Mucosa of gallbladder (tissue), 1 donor: Measurements from ENCODE around the gene FGF2. TPM values are rescaled to one million over a fixed set of nuclear protein-coding genes. Genes with fewer than 3 reads are reported as not detected.
"Not testable (repeated sequence)": the region's sequence is repeated elsewhere in the genome, so short reads cannot be mapped to it uniquely, and the experiment has no call there.

Experiments used
- DNase-seq: peaks from one replicate; pipeline ENCODE4 v3.0.0-alpha.2; 2020; ENCODE audit warnings: low spot score
- total RNA-seq: library from RNA; stranded (reverse); gene quantifications from one replicate; pipeline ENCODE4 v1.2.1, GENCODE V29; 2021
- donor health status: DM: no; HTN: no; CAD: no.

Gene FGF2
- total RNA-seq, 1 donor from 2014 or later: 11.9 TPM

GRCh38 chr4:122845066-122845465, 18.4 kb downstream of the FGF2 start:
- no peak for DNase-seq

- no peak for DNase-seq
Measured at GRCh38 chr4:122845760-122846159, 19.1 kb downstream of the FGF2 start.

GRCh38 chr4:122847931-122848330, 21.3 kb downstream of the FGF2 start:
- DNase-seq: no peak

GRCh38 chr4:122849789-122850188, 23.2 kb downstream of the FGF2 start:
- DNase-seq: not testable (repeated sequence)

GRCh38 chr4:122851568-122851967, 24.9 kb downstream of the FGF2 start:
- no peak for DNase-seq

- DNase-seq: no peak
Measured at GRCh38 chr4:122854447-122855352, 28.1 kb downstream of the FGF2 start.

GRCh38 chr4:122855353-122855890, 28.8 kb downstream of the FGF2 start:
- DNase-seq: no peak

- no peak for DNase-seq
Measured at GRCh38 chr4:122857160-122857559, 30.5 kb downstream of the FGF2 start.

GRCh38 chr4:122858705-122859104, 32.1 kb downstream of the FGF2 start:
- DNase-seq: no peak

- DNase-seq: no peak
Measured at GRCh38 chr4:122861172-122861943, 34.7 kb downstream of the FGF2 start.

- DNase-seq: no peak
Measured at GRCh38 chr4:122863639-122864038, 37.0 kb downstream of the FGF2 start.

GRCh38 chr4:122865425-122865824, 38.8 kb downstream of the FGF2 start:
- no peak for DNase-seq

- not testable (repeated sequence) for DNase-seq
Measured at GRCh38 chr4:122868235-122868634, 41.6 kb downstream of the FGF2 start.

- no peak for DNase-seq
Measured at GRCh38 chr4:122873146-122873545, 46.5 kb downstream of the FGF2 start.

- no peak for DNase-seq
Measured at GRCh38 chr4:122873821-122874593, 47.4 kb downstream of the FGF2 start.

- DNase-seq: no peak
Measured at GRCh38 chr4:122875949-122876348, 49.3 kb downstream of the FGF2 start.

GRCh38 chr4:122876456-122876855, 49.8 kb downstream of the FGF2 start:
- no peak for DNase-seq

GRCh38 chr4:122879001-122879400, 52.4 kb downstream of the FGF2 start:
- DNase-seq: no peak

GRCh38 chr4:122882857-122883735, 56.5 kb downstream of the FGF2 start:
- DNase-seq: no peak

- no peak for DNase-seq
Measured at GRCh38 chr4:122884499-122884898, 57.9 kb downstream of the FGF2 start.

- no peak for DNase-seq
Measured at GRCh38 chr4:122889726-122890125, 63.1 kb downstream of the FGF2 start.
